GM20431 (cell line): ENCODE measurements around the gene NR2F1.

Experiments used
- in situ Hi-C: fragments of 300-500 bp; cut with MseI, MboI; formaldehyde crosslinking; loops from one replicate; pipeline ENCODE4 v1.15.0; 2020; ENCODE audit warnings: low sequenced_read_pairs; ENCODE audit not compliant: unreplicated experiment

Gene NR2F1

DNA sequence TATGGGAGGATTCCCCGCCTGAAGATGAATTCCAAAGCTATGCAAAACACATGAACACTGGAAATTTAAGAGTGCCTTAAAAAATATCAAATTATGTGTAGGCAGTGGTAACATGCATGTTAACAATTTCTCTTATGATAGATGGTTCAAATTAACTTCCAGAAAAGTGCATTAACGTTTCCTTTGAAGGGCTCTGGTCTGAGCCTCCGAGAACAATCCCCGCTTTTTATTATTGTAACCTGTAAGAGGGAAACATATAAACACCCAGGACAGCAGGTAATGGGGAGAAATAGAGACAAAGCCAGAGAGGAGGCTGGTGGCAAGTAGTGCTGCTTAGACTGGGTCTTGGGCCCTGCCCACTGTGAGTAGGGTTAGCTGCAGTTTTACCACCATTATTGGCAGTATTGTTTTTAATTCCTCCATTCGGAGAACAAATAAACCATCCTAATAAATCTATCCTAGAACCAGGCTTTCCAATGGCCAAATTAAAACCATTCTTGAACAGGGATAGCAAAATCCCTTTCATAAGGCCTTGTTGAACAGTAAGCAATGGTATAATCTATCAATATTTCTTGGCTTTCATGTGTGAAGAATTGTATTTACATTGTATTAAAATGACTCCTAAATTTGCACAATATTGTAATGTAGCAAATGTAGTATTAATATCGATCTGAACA lies 6.3 kb downstream of the NR2F1 start:
- in situ Hi-C loops = no loop called here

DNA sequence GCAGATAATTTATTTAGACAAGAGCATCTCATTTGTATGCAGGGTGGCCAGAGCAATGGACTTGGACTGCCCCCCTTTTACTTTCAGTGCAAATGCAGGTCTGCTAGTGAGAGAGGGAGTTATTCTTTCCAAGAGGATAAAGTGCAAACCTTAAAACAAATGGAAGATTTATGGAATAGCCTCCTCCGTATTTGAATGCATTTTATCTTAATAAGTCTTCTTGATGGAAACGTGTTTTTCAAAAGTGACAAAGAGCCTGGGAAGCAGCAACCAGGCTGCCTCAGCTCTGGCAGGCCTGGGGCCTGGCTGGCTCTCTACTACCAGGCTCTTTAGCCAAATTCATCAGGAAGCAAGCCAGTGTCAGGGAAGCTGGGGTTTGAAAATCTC lies 6.8 kb downstream of the NR2F1 start:
- in situ Hi-C loops = no loop called here

DNA sequence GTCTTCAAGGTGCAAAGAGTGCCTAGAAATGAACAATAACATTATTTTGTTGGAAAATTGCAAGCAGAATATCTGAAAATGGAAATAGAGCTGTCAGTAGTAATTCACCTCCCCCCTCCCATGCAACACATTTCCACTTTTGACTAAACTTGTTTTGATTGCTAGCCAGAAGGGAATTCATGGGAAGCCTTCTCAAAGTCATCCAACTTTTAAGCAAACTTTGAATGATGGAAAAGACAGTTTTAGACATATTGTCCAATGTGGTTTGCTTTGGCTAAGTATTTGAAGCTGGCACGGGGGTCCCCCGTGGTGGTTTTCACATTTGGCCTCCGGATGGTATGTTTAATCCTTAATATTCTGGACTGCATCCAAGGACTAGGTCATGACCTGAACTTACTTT lies 7.5 kb downstream of the NR2F1 start:
- in situ Hi-C loops = no loop called here

DNA sequence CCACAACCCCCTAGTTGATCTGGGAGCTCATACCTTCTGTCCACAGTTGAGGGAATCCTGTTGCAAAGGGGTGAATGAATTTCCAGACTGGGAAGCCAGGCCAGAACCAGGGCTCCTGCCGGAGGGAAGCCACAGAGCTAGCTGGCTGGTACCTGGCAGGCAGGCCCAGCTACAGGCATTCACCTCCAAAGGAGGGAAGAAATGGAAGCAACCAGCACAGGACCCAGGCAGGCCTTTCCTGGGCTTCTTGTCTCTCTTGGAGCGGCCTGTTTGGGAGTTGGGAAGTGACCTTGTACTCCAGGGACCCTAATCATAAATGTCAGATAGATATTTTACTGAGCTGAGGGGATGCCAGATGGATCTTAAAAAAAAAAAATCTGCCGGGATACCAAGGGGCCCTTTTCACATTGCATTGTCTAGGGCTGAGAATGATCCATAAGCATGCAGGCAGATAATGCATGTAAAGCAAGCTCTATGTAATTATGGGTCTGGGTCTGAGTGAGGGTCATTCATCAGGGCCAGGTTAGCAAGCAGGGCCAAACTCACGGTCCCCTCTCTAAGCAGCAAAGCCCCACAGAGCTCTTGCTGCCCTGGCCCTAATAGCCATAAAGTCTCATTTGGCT lies 8.4 kb downstream of the NR2F1 start:
- in situ Hi-C loops = no loop called here

DNA sequence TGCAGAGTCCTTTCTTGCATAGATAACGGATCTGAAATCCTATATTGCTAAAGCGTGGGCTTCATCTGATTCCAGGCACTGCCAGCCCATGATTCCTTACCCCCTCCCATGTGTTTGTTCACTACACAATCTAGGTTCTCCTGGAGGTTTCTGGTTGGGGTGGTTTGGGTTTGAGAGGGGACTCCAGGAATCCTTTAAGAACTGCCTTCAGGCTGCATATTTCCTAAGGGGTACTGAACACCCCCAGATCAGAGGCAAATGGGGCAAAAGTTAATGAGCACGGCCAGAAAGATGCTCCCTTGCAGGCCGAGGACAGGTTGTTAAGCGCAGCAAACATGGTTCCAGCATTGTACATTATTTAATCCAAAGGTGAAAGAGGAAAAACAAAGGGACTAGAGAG lies 9.9 kb downstream of the NR2F1 start:
- in situ Hi-C loops = no loop called here

DNA sequence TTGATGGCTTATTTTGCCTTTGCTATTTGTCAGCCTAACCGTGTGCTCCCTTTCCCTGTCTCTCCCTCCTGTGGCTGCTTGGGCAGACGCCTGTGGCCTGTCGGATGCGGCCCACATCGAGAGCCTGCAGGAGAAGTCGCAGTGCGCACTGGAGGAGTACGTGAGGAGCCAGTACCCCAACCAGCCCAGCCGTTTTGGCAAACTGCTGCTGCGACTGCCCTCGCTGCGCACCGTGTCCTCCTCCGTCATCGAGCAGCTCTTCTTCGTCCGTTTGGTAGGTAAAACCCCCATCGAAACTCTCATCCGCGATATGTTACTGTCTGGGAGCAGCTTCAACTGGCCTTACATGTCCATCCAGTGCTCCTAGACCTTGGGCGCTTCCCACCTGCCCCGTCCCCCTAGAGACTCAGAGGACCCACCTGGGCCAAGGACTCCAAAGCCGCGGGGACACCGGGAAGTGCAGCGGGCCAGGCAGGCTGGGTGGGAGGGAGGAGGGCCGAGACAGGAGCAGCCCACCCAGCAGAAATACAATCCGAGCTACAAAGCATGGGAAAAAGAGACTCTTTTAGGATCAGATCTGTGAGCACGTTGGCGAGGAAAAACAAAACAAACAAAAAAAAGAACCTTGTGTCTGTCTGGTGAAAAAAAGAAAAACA lies 10.6 kb downstream of the NR2F1 start:
- in situ Hi-C loops = no loop called here

DNA sequence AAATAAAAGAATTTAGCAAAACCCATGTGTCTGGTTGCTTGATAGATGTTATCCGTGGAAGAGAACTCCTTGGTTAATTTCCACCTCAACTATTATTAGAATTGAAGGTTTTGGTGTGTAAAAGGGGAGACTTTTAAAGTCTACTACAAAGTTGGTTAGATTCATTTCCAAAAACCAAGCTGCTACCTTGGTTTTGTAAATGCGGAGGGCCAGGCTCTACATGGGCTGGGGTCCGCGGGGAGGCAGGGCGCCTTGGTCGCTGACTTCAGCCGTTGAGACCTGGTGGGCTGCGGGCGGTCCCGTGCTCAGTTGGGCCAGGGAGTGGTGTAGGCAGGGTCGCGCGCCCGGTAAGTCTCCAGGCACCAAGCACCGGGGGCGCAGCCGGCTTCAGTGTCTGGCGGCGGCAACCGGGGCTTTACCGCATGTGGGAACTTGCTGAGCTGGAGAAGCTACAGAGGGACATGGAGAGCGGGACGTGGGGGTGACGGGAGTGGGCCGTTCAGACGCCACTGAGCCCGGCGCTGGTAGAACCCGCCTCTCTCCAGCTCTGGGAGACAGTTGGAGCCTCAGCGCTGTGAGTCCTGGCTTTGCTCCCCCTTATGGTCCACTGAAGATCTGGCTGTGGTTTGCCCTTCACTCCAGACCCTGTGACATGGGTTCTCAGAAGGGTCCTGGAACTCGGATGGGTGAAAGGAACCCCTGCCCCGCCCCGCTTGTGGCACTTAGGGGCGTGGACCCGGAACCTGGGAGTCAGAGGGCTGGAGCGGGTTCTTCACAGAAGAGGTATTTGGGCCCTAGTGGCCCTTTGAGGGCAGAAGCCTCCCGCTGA lies 11.8 kb downstream of the NR2F1 start:
- in situ Hi-C loops = no loop called here

DNA sequence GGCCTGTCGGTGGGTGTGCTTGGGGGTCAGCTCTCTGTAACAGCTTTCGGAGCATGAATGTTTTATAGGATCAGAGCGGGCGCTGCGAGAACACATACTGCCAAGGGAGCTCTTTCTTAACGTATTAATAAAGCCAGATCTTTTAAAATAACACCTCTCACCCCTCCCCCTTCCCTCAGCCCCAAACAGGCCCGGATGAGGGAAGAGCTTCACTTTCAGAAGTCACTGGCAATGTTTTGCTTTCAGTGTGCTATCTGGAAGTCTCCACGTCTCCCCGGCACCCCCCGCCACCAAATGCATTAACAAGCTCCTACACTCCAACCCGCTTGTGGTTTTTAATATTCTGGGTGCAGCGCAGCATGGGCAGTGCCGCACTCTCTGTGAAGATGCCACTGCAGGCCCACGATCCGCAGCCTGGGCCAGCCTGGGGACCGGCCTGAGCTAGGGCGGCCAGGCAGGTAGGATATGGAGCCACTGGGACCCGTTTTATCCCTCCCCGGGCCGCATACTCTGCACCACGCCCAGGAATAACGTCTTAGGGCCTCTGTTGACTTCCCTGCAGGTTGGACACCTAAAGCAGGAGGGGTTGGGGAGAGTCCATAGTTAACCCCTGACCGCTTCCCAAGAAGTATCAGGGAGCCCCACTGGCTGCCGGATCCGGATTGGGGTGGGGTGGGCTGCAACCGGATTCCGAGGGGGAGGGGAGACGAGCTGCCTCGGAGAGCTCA lies 12.6 kb downstream of the NR2F1 start:
- in situ Hi-C loops = no loop called here

DNA sequence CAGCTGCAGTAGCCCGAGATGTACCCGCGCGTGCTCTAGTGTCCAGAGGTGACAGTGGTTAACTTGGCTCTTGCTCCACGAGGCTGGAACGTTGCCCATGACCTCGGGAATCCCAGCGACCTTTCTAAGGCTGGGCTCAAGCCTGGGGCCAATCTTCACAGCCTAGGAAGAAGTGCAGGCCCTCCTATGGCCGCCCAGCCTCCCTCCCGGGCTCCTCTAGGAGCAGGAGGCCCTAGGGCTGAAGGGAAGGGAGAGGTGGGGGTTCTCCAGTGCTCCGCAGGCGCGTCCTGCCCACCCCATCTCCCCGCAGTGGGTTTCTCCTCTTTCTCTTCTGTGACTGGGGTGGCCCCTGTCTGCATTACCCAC lies 13.3 kb downstream of the NR2F1 start:
- in situ Hi-C loops = no loop called here

DNA sequence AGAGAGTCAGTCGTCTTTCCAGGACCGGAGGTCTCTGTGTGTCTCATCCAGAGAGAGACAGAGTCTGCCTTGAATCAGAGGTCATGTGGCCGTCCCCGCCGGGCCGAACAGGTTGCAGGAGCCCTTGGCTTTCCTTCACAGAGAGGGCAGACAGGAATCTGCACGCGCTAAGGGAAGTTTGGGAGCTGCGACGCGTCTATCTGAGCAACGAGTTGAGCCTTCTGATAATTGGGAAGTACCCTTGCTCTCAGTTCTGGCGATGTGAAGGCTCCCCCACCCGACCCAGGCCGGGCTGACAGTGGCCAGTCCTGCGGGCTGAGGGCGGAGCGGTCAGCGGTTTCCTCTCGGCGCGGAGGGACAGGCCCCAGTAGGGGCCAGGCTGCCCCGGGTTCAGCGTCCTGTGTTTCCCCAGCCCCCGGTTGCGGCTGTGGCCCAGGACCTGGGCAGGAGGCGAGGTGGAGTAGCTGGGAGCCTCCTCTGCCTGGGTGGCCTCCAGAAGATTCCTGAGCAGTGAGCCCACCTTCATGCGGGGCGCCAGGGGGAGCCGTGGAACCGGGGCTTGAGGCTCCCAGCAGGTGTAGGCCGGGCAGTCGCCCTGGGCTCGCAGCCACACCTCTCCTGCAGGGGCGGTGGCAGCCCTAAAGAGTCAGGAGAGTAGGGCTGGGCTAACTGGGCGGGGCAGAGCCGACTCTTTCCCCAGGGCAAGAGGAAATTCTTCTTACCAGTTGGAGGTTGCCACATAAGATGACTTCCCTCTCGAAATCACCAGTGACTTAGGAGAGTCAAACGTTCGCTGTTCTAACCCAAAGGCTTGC lies 13.9 kb downstream of the NR2F1 start:
- in situ Hi-C loops = no loop called here

DNA sequence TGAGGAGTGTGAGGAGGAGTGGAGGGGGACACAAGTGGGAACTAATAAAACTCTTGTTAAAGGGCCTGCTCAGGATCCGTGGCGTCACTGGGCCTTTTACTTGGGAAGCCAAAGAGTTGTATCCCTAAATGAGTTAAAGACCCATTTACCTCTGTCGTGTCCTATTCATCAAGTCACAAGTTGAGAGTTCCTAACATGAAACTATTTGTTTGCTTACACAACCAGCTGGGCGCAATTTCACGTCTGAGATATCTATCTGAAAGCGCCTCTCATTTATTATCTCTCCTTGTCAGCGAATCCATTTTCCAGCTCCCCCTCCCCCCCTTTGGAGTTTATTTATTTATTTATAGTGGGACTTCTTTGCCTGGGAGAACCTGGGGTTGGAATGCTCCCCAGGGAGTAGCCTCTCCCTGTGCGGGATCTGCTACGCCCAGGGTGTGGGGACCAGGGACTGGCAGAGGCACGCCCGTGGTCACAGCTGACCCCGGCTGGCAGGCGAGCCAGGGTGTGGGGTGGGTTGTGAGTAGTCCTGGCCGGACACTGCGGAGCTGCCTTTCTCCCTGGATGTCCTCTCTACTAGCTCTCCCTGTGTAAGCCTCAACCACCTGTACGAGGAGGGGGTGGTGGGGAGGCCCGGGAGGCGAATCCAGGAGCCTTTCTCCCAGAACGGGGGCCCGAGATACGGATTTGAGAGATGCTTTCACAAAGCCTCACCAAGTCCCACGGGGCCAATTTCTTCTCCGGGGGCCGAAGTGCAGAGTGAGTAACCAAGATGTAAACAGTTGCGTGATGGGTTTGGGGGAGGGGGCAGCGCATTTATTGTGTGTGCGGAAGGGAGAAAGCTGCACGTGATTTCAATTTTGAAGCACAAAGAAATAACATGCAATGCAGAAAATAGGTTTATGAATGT lies 15.3 kb downstream of the NR2F1 start:
- in situ Hi-C loops = no loop called here

DNA sequence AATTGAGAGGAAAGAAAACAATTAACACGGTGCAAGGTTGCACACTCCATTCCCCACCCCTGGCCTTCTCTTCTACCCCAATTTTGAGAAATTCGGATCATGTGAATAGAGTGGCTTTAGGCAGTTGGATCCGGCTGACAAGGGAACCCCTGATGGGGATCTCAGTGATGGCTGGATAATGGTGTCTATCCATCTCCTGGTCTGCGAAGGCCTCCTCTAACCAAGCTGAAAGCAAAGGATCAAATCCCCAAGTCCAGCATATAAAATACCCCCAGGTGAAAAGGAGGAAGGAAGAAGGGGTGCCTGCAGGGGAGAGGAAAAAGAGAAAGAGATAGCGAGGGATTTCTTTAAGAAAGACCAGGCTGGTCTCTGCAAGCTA lies 16.0 kb downstream of the NR2F1 start:
- in situ Hi-C loops = no loop called here

DNA sequence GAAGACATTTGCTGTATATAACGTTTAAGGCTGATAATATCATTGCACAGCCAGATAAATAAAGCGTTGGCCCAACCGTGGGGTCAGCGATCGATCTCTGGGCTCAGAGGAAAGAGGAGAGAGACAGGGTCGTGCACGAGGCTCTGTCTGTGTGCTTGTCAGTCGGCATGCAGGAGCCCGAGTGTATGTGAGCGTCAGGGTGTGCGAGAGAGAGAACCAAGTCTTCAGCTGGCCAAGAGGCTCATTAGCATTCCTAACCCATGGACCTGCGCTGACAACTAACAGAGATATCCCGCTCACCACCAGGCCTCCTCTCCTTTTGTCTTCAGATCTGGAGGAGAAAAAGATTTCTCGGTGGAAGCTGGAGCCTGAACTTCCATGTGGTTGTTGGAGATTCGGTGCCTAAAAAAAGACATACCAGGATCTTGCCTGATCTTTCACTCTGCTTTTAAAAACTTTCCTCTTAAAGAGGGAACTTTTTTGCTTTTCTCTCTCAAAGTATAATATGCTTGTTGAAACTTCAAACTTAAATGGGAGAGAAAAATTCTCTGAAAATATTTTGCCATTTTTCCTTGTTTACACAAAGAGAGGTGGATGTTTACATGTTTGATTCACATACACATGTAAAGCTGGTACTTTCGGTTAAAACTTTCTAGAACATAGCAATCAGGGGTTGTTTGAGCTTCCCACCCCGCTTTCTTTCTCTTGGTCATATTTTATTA lies 16.5 kb downstream of the NR2F1 start:
- in situ Hi-C loops = loop anchor here (25.0 kb wide), 1 partner anchor 188 kb away; no protein-coding TSS in a partner anchor

DNA sequence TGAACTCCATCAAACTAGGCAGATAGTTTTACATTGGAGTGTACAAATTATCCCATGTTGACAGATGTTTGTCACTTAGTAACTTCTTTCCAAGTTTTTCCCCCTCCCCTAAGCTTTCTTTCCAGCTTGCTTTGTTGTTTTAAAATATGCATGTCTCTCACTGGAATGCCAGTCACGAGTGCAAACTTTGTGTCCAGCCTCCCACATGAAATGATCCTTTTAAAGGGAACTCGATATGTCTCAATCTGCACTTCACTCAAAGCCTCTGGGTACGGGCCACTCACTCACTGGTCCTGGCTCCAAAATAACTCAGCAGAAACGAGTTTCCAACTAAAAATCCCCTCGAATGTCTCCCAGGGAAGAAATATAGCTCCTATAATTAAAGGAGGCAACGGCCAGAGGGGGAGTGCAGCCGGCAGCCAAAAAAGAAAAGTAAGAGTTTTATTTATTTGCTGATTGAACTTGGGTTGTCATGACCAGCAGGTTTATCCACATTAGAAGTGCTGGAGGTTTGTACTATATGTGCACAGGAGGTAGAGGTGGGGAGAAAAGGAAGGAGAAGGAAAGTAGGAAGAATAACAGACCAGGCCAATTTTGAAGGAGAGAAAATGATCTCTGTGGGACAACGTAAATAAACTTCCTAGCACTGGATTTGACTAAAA lies 17.5 kb downstream of the NR2F1 start:
- in situ Hi-C loops = loop anchor here (25.0 kb wide), 1 partner anchor 187 kb away; no protein-coding TSS in a partner anchor

DNA sequence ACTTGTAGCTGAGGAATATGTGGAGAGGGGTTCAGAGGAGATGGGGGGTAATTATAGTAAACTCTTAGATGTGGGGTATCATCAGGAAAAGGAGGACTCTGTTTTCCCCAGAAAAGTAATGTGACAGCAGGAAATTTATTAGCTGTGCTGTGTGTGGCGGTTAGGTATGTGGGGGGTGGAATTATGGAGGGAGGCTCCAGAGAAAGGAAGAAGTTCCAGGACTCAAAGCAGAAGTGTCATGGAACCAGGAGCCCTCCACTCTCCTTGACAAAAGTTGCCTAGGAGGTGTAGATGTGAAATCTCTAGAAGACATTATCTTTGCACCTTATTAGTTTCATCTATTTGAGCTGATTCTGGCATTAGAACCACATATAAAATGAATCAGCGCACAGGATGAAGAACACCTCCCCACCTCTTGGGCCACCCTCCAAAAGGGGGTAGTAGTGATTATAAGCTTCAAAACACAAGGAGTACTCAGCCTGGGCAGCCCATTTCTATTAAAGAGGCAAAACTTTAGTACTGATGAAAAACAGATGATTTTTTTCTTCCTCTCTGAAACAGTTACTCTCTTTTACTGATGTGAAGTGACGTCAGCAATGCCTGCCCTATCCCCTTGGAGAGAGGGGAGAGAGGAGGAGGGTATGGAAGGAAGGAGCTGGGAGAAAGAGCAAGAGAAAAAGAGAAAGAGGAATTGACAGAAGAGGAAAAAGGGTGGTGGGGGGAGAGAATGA lies 18.2 kb downstream of the NR2F1 start:
- in situ Hi-C loops = loop anchor here (25.0 kb wide), 1 partner anchor 186 kb away; no protein-coding TSS in a partner anchor

DNA sequence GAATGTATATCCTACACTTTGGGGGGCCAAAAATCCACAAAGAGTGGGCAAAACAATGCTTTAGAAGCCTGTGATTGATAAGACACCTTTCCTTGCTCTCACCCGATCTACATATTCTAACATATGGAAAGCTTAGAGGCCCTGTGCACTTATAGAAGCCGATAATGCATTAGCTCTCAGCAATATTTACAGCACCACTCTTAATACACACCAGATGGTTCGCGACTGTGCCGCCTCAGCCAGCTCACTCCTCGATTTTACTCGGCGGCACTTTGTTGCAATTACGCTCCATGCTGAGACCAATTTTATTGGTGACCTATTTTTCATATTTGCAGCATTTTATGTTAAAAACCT lies 18.8 kb downstream of the NR2F1 start:
- in situ Hi-C loops = loop anchor here (25.0 kb wide), 1 partner anchor 186 kb away; no protein-coding TSS in a partner anchor
